ENCODE results near the gene SLC6A1.

Gene SLC6A1

GRCh38 chr3:10992017-10992942, at the start of gene SLC6A1:
Gene SLC6A1, plus strand, starts transcription at chr3:10992748. Its CDS starts 24,464 bp downstream, at chr3:11017212.
- in situ Hi-C loops (cut with MboI; ENCODE audit: low sequenced_read_pairs), result no loop called here

DNA sequence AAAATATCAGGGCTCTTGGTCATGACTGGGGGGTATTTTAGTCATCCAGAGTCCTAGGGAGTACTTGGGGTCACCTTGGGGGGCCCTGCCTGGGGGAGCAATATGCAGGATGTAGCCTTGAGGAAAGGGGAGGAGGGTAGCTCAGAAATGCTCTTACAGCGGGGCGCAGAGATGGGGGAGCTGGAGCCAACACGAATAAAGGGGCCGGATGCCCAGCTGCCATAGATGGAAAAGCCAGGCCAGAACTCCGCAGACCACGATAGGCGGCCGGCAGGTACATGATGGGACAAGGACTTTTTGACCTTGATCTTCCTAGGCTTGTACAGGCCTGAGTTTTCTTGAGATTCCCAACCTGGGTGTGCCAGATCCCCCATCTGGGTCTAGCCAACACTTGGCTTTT, 47.7 kb upstream of the SLC6A1 start:
- in situ Hi-C loops (cut with MboI; ENCODE audit: low sequenced_read_pairs), result loop anchor here (10.0 kb wide), 1 partner anchor 110 kb away; no protein-coding TSS in a partner anchor

GRCh38 chr3:10945683-10946287, 46.8 kb upstream of the SLC6A1 start:
- in situ Hi-C loops (cut with MboI; ENCODE audit: low sequenced_read_pairs), result loop anchor here (10.0 kb wide), 1 partner anchor 109 kb away; no protein-coding TSS in a partner anchor

GRCh38 chr3:10946526-10946925, 46.0 kb upstream of the SLC6A1 start:
- in situ Hi-C loops (cut with MboI; ENCODE audit: low sequenced_read_pairs), result loop anchor here (10.0 kb wide), 1 partner anchor 108 kb away; no protein-coding TSS in a partner anchor

DNA sequence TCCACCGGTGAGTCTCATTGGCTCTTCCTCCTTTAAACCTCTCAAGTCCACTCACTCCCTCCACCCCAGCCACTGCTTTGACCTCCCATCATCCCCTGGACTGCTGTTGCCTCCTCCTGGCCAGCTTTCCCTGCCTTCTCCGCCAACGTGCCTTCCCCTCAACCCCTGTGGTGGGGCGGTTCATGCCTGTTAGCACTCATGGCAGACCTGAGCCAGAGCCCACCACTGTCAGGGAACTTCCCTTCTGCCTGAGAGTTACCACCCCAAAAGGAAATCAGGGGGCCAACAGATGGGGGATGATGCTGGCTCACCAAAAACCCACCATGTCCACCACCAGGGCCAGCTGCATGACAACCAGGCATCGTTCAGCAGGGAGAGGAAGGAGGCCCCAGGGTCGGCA, 44.2 kb upstream of the SLC6A1 start:
- in situ Hi-C loops (cut with MboI; ENCODE audit: low sequenced_read_pairs), result loop anchor here (10.0 kb wide), 1 partner anchor 106 kb away; no protein-coding TSS in a partner anchor

- in situ Hi-C loops (cut with MboI; ENCODE audit: low sequenced_read_pairs), result loop anchor here (10.0 kb wide), 1 partner anchor 106 kb away; no protein-coding TSS in a partner anchor
Measured at GRCh38 chr3:10949197-10949596, 43.4 kb upstream of the SLC6A1 start.

DNA sequence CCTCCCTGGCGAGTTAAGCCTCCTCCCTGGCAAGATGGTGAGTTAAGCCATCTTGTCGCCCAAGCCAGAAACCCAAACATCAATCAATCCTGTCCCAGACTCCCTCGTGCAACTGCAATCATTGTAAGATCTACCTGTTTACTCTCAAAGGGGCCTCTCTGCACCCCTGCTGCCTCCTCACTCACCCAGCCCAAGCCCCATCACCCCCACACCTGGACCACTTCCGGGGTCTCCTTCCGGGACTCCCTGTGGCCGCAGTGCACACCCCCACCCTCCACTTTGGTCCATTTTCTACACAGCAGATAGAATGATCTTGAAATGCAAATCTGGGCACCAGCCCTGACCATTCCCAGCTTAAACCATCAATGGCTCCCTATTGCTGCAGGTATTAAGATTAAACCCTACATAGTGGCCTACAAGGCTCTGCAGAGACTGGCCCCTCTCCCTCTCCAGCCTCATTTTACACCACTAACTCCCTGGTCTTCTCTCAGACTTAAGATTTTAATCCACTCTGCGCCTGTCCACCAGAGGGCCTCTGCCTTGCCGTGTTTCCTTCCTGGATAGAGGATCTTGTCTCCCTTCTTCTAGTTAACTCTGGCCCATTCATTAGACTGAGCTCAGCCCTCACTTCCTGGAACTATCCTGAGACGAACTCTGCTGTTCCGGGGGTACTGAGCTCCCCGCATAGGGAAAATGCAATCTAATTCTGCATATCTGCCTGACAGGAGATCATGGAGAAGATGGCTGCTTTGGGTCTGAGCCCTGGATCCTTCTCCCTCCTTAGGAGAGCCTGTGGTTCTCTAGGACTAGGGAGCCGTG, 41.9 kb upstream of the SLC6A1 start:
- in situ Hi-C loops (cut with MboI; ENCODE audit: low sequenced_read_pairs), result loop anchor here (25.0 kb wide), 1 partner anchor 712 kb away; no protein-coding TSS in a partner anchor

DNA sequence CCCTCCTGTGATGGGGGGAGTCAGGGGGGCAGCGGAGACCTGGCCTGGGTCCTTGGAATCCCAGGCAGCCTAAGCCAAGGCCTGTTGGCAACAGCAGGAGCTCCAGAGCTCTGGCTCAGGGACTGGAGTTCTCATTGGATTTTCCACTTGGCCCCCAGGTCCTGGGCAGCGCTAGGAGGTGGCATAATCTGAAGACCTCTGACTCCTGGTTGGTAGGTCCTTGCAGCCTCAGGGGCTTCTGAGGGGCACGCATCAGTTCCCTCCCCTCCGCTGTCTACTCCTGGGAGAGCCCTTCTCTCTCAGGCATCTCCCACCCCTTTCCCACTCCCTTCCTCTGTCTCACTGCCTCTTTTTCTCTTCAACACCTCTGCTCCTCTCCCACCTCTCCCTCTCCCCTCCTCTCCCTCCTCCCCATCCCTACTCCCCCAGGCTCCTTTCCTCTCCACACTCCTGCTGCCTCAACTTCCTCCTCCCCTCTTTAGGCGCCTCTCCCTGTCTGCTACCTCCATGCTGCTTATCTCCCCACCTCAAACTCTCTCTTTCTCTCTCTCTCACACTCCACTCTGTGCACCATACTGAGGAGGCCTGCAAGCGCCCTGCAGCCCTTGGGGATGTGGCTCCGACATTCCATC, 41.1 kb upstream of the SLC6A1 start:
- in situ Hi-C loops (cut with MboI; ENCODE audit: low sequenced_read_pairs), result loop anchor here (25.0 kb wide), 1 partner anchor 711 kb away; no protein-coding TSS in a partner anchor

DNA sequence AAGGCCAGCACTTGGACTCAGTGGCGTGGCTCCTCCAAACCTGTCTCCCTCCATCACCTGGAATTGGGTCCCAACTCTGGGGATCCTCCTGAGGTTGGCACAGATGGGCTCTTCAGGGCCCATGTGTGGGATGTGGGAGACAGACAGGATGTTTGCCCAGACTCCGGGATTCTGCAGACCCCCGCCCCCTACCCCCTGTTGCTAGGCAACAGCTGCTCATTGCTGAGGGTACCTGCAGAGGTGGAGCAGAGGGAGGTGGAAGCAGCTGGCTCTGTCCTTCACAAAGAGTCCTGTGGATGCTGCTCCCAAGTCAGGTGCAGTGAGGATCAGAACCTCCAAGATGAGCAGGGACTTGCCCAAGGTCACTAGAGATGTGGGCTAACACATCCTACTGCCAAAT, 40.0 kb upstream of the SLC6A1 start:
- in situ Hi-C loops (cut with MboI; ENCODE audit: low sequenced_read_pairs), result loop anchor here (25.0 kb wide), 1 partner anchor 710 kb away; no protein-coding TSS in a partner anchor

GRCh38 chr3:10954740-10955139, 37.8 kb upstream of the SLC6A1 start:
- in situ Hi-C loops (cut with MboI; ENCODE audit: low sequenced_read_pairs), result loop anchor here (25.0 kb wide), 1 partner anchor 708 kb away; no protein-coding TSS in a partner anchor

GRCh38 chr3:10955711-10956453, 36.7 kb upstream of the SLC6A1 start:
- in situ Hi-C loops (cut with MboI; ENCODE audit: low sequenced_read_pairs), result loop anchor here (25.0 kb wide), 1 partner anchor 706 kb away; no protein-coding TSS in a partner anchor

DNA sequence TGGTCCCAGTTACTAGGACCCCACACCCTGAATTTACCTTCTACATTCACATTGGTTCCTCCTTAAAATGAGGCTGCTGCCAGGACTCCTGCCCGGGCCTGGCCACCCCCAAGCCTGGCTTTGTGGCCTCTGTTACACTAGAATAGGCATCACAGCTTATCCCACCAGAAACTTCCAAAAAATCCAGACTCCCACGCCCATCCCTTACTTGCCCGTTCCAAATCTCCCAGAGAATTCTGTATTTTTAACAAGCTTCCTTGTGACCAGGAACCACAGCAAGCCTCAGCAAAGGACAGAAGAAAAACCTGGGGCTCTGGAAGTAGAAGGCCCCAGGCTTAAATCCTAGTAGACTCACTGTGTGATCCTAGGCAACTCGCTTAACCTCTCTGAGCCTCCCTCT, 36.0 kb upstream of the SLC6A1 start:
- in situ Hi-C loops (cut with MboI; ENCODE audit: low sequenced_read_pairs), result loop anchor here (25.0 kb wide), 1 partner anchor 706 kb away; no protein-coding TSS in a partner anchor

GRCh38 chr3:10956986-10957385, 35.6 kb upstream of the SLC6A1 start:
- in situ Hi-C loops (cut with MboI; ENCODE audit: low sequenced_read_pairs), result loop anchor here (25.0 kb wide), 1 partner anchor 705 kb away; no protein-coding TSS in a partner anchor

DNA sequence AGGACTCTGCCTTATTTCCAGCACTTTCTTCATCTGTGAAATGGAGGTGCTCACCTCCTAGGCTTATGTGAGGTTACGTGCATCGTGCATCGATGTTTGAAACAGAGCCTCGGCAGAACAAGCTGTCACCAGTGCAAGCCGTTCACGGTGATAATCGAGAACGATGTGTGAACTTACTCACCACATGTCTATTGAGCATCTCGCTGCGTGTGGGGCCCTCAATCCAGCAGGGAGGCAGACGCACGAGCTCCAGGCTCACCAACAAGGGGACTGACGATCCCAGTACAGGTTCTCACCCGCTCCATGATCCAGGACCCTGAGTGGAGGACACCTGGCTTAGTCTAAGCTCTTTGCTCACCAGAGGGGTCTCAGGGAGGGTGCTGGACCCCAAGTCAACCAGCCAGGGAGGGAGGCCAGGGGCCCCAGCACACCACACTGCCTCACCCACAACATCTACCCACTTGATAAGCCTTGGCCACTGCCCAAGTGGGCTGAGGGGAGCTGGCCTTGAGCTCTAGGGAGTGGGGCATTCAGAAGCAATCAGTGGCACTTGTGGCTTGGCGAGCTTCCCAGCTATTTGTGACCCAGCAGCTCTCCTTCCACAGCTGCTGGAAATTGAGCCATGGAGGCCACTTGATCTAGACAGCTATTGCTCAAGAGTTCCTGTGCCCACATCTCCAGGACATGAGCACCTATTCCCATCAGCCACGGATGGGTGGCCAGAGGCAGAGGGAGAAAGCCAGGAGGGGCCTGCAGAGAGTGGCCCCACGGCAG, 34.4 kb upstream of the SLC6A1 start:
- in situ Hi-C loops (cut with MboI; ENCODE audit: low sequenced_read_pairs), result loop anchor here (25.0 kb wide), 1 partner anchor 704 kb away; no protein-coding TSS in a partner anchor

GRCh38 chr3:10960255-10960654, 32.3 kb upstream of the SLC6A1 start:
- in situ Hi-C loops (cut with MboI; ENCODE audit: low sequenced_read_pairs), result loop anchor here (25.0 kb wide), 1 partner anchor 702 kb away; no protein-coding TSS in a partner anchor

DNA sequence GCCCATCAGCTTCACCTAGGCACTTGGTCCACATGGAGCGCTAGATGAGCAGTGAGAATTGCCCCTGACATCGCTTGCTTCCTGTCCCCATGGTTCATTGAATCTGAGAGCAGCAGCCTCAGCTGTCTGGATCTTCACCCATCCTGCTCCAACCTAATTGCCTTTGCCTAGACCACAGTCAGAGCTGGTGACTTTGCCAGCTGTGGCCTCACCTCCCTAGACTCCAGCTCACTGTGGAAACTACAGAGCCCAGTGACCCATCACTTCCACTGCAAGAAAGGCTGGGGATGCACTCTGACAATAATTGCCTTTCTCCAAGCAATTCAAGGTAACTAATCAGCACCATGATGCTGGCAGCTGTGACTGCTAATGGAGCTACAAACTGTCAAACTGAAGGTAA, 30.6 kb upstream of the SLC6A1 start:
- in situ Hi-C loops (cut with MboI; ENCODE audit: low sequenced_read_pairs), result loop anchor here (25.0 kb wide), 1 partner anchor 700 kb away; no protein-coding TSS in a partner anchor

DNA sequence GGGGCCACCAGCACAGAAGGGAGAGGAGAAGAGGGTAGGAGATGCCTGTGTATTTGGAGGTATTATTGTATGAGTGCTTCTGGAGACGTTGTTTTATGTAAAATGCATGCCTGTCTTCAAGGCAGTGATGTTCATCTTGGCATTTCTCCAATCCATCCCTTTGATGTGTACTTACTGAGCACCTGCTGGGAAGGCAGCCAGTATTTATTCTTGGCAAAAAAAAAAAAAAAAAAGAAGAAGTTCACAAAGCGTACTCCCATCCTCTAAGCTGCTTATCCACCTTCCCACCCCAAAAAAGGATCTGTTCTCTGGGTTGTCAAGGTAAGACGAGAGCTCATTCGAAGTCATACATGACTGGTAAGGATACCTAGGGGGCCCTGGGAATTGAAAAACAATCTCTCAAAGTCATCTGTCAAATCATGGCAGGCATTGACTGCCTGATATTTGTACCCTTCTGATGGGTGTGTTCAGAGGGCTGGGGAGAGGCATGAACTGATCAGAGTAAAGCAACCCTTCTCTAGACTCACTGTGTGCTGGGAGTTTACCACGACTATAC, 30.0 kb upstream of the SLC6A1 start:
- in situ Hi-C loops (cut with MboI; ENCODE audit: low sequenced_read_pairs), result loop anchor here (25.0 kb wide), 1 partner anchor 700 kb away; no protein-coding TSS in a partner anchor
